Activated naive CD8-positive, alpha-beta T cell (primary cell): ENCODE measurements around the gene TEX13D.

Experiments
- H3K27ac Mint-ChIP-seq: one replicate; pipeline ENCODE4 v1.8.0; 2021; ENCODE audit warnings: mixed read lengths
- H3K27me3 Mint-ChIP-seq: one replicate; pipeline ENCODE4 v1.8.0; 2021; ENCODE audit warnings: mixed read lengths
- H3K36me3 Mint-ChIP-seq: one replicate; pipeline ENCODE4 v1.8.0; 2021; ENCODE audit warnings: mixed read lengths
- H3K4me1 Mint-ChIP-seq: one replicate; pipeline ENCODE4 v1.8.0; 2021; ENCODE audit warnings: low read depth, mixed read lengths
- H3K4me3 Mint-ChIP-seq: one replicate; pipeline ENCODE4 v1.8.0; 2021; ENCODE audit warnings: mild to moderate bottlenecking, mixed read lengths
- H3K9me3 Mint-ChIP-seq: one replicate; pipeline ENCODE4 v1.8.0; 2021; ENCODE audit warnings: low read depth, mixed read lengths

The TEX13D gene

DNA sequence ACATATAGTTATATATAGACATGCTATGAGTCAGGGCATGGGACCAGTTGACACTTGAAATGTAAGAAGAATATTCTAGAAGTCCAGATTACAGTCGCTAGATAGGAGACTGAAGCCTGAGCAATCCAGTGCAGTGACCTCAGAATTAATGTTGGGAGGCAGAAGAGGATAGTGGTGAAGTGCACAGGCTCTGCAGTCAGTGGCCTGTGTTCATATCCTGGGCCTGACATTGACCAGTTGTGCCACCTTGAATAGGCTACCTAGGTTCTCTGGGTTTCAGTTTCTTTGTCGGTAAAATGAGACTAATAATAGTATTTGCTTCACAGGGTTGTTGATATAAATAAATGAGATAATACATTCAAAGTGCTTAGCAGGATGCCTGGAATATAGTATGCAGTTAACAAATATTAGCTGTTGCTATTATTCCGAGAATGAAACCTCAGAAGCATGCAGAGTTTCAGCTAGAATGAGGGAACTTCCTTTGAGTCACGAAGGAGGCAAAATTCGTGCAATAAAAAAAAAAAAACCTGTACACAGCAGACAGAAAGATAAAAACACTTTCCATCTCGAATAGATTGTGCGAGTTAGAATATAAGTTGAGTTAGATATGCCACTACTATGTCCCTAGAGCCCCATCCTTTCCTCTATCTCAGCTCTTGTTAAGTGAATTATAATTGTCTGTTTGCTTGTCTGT, 9.9 kb downstream of the TEX13D start:
- H3K36me3 Mint-ChIP-seq: no peaks in the 10 kb centered on the region
- peaks cover 64% of the 10 kb centered on the region for H3K4me1 Mint-ChIP-seq
- H3K4me3 Mint-ChIP-seq: peak overlapping the region; percentile 61
- no peaks in the 10 kb centered on the region for H3K9me3 Mint-ChIP-seq
- no peaks in the 10 kb centered on the region for H3K27me3 Mint-ChIP-seq
- peak overlapping the region; percentile 94 for H3K27ac Mint-ChIP-seq

DNA sequence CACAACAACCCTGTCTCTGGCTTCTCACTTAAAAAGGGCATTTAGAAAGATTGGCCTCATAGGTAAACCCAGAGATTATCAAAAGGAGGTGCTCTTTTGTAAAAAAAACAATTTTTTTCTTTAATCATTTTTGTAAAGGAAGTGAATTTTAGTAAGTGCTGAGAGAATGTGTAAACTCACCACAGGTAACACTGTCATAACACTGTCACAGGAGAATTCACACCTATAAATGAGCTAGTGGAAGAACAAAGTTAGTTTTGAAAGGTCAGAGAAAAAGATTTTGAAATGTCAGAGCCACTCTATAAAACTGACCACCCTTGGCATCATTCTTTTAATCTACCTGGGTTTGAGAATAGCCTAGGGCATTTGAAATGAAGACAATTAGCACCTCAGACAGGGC, 10.6 kb downstream of the TEX13D start:
- Mint-ChIP-seq H3K4me3 (peak overlapping the region; percentile 61), H3K27ac (peak overlapping the region; percentile 94), H3K27me3 (no peaks in the 10 kb centered on the region), H3K36me3 (no peaks in the 10 kb centered on the region), H3K9me3 (no peaks in the 10 kb centered on the region), H3K4me1 (peaks cover 62% of the 10 kb centered on the region)

DNA sequence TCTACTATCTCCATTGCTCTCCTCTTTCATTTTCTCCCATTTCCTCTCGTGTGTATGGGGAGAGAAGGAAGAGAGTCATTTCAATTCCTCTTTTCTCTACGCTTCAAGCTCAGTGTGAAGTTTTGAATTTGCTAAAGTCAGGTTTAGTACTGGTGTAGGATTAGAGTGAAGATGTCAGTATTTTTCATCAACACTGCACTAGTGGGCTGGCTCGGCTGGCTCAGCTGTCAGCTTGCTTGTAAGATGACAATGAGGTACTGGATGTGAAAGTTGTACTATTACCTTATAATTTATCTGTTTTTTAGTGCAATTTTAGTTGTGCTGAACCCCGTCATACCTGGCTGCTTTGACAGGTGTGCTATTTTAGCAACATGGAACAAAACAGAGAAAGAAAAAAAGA, 11.8 kb downstream of the TEX13D start:
- Mint-ChIP-seq H3K4me1 (peaks cover 63% of the 10 kb centered on the region), H3K9me3 (no peaks in the 10 kb centered on the region), H3K27me3 (no peaks in the 10 kb centered on the region), H3K4me3 (peak overlapping the region; percentile 31), H3K36me3 (no peaks in the 10 kb centered on the region), H3K27ac (peak overlapping the region; percentile 94)

GRCh38 chrX:124346117-124346876, 13.8 kb downstream of the TEX13D start, which contains the start of gene SH2D1A:
Gene SH2D1A (plus strand): TSS chrX:124346563. CDS start chrX:124346643, 80 bp downstream.
- Mint-ChIP-seq H3K36me3 (no peaks in the 10 kb centered on the region), H3K27me3 (no peaks in the 10 kb centered on the region), H3K4me1 (peaks cover 55% of the 10 kb centered on the region), H3K9me3 (no peaks in the 10 kb centered on the region), H3K4me3 (peak within 1 kb of the TSS; percentile 94), H3K27ac (peak within 1 kb of the TSS; percentile 99)

DNA sequence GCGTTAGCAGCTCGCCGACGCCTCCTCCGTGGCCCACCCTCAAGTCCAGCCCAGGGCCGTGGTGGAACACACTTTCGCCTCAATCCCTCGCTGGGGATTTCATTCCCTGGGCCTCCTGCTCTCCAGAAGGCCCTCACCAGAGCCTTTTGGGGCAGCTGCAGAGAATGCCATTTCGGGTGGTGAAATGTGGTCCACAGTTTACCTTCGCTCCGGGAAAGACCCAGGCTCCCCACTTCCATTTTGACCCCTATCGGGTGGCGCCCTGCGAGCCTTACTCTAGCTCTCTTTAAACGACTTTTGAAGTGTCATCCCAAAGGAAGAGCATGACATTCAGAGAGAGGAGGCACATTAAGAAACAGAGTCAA, 14.4 kb downstream of the TEX13D start:
- Mint-ChIP-seq H3K4me3 (peak overlapping the region; percentile 94), H3K36me3 (peaks cover 2% of the 10 kb centered on the region), H3K9me3 (no peaks in the 10 kb centered on the region), H3K27me3 (no peaks in the 10 kb centered on the region), H3K27ac (peak overlapping the region; percentile 99), H3K4me1 (peaks cover 54% of the 10 kb centered on the region)

- H3K4me3 Mint-ChIP-seq: peak overlapping the region; percentile 94
- peak overlapping the region; percentile 99 for H3K27ac Mint-ChIP-seq
- no peaks in the 10 kb centered on the region for H3K27me3 Mint-ChIP-seq
- H3K9me3 Mint-ChIP-seq: no peaks in the 10 kb centered on the region
- peaks cover 51% of the 10 kb centered on the region for H3K4me1 Mint-ChIP-seq
- peaks cover 2% of the 10 kb centered on the region for H3K36me3 Mint-ChIP-seq
These were observed 14.8 kb downstream of the TEX13D start for GRCh38 chrX:124347242-124347641.

GRCh38 chrX:124348182-124348581, 15.7 kb downstream of the TEX13D start:
- Mint-ChIP-seq H3K4me3 (peak overlapping the region; percentile 94), H3K27ac (peak overlapping the region; percentile 99), H3K27me3 (no peaks in the 10 kb centered on the region), H3K36me3 (peaks cover 4% of the 10 kb centered on the region), H3K4me1 (peaks cover 49% of the 10 kb centered on the region), H3K9me3 (no peaks in the 10 kb centered on the region)

DNA sequence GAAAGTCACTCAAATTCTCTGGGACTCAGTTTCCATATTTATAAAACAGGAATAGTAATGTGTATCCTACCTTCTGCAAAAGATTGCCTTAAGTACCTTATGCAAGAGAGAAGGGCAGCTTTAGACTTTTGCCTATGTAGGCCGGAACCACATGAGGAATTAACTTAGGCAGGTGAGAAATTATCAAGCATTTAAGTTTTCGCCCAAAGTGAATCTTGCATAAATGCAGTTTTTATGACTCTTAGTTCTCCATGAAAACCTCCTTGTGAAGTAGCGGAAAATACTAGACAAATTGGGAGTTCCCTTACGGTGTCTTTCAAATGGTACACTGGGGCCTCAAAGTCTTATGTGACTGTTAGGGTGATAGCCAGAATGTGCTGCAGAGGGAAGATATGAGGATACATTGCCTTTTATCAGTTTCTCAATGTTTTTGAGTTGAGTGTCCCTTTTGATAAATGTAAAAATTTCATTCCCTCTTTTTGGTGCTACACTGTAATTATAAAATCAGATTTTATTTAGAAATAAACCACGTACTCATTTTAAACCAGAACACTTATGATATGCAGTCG, 16.5 kb downstream of the TEX13D start:
- Mint-ChIP-seq H3K4me3 (peak overlapping the region; percentile 94), H3K36me3 (peaks cover 4% of the 10 kb centered on the region), H3K9me3 (no peaks in the 10 kb centered on the region), H3K4me1 (peaks cover 46% of the 10 kb centered on the region), H3K27me3 (no peaks in the 10 kb centered on the region), H3K27ac (peak overlapping the region; percentile 99)

GRCh38 chrX:124354648-124355047, 22.2 kb downstream of the TEX13D start:
- H3K27ac Mint-ChIP-seq: peak overlapping the region; percentile 90

DNA sequence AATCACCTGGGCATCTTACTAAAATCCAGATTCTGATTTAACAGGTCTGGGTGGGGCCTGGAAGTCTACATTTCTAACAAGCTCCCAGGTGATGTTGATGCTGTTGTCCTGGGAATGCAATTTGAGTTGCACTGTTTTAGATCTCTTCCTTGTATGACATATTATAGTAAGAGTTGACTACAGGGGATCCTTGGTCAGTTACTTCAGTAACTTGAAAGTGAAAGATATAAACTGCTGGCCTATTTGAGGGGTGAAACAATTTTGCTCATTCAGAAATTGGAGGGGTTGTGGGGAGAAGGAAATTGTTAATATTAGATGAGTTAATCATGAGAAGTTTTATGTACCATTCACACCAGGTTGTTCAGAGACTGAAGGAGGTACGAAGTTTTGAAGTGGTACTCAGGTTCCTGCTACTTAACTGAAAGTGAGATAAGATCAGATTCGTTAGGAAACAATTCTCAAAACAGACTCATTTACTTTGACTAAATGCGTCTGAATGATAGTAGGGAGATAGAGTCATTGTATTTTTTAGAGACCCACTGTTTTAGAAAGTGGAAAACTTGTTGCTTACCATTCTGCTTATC, 26.4 kb downstream of the TEX13D start:
- peak overlapping the region; percentile 84 for H3K4me3 Mint-ChIP-seq

More at GRCh38 chrX:124354648-124355047, 22.2 kb downstream of the TEX13D start:
- H3K9me3 Mint-ChIP-seq: no peaks in the 10 kb centered on the region
- peak overlapping the region; percentile 65 for H3K4me3 Mint-ChIP-seq
- peaks cover 61% of the 10 kb centered on the region for H3K4me1 Mint-ChIP-seq
- no peaks in the 10 kb centered on the region for H3K27me3 Mint-ChIP-seq
- peaks cover 7% of the 10 kb centered on the region for H3K36me3 Mint-ChIP-seq

GRCh38 chrX:124362072-124362471, 29.6 kb downstream of the TEX13D start:
- H3K27ac Mint-ChIP-seq: peak overlapping the region; percentile 80
- H3K4me3 Mint-ChIP-seq: peak overlapping the region; percentile 52
- H3K4me1 Mint-ChIP-seq: peaks cover 51% of the 10 kb centered on the region
- peaks cover 9% of the 10 kb centered on the region for H3K36me3 Mint-ChIP-seq
- H3K9me3 Mint-ChIP-seq: no peaks in the 10 kb centered on the region
- no peaks in the 10 kb centered on the region for H3K27me3 Mint-ChIP-seq

More for the DNA sequence above, 26.4 kb downstream of the TEX13D start:
- Mint-ChIP-seq H3K27me3 (no peaks in the 10 kb centered on the region), H3K4me1 (peaks cover 61% of the 10 kb centered on the region), H3K36me3 (peaks cover 10% of the 10 kb centered on the region), H3K27ac (peak overlapping the region; percentile 94), H3K9me3 (no peaks in the 10 kb centered on the region)

- Mint-ChIP-seq H3K4me1 (peaks cover 49% of the 10 kb centered on the region), H3K27ac (peak overlapping the region; percentile 80), H3K27me3 (no peaks in the 10 kb centered on the region), H3K36me3 (peaks cover 7% of the 10 kb centered on the region), H3K4me3 (peak overlapping the region; percentile 52), H3K9me3 (no peaks in the 10 kb centered on the region)
These were observed 30.3 kb downstream of the TEX13D start for GRCh38 chrX:124362761-124363160.

GRCh38 chrX:124369722-124370121, 37.3 kb downstream of the TEX13D start:
- no peaks in the 10 kb centered on the region for H3K9me3 Mint-ChIP-seq
- H3K36me3 Mint-ChIP-seq: peaks cover 4% of the 10 kb centered on the region
- H3K27ac Mint-ChIP-seq: peak overlapping the region; percentile 52
- peaks cover 29% of the 10 kb centered on the region for H3K4me1 Mint-ChIP-seq
- H3K27me3 Mint-ChIP-seq: no peaks in the 10 kb centered on the region
- no peak overlapping the region for H3K4me3 Mint-ChIP-seq

DNA sequence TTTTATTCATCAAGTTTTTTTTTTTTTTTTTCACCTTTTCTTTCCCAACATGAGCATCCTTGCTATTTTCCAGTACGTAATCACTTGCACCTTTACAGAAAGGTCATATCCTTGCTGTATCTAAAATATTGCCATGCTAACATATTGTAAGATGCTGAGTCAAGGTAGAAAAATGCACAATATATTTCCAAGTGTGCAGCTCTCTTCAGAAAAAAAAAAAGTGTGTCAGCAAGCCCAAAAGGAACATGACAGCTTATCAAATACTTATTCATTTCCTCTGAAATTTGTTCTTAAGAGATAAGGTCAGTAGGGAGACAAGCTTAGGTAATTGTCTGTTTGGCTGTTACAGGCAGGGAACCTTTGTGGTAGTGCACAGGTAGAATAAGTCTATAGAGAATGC, 40.9 kb downstream of the TEX13D start:
- H3K4me3 Mint-ChIP-seq: no peak overlapping the region
- peaks cover 4% of the 10 kb centered on the region for H3K36me3 Mint-ChIP-seq
- H3K27ac Mint-ChIP-seq: no peak overlapping the region
- no peaks in the 10 kb centered on the region for H3K27me3 Mint-ChIP-seq
- H3K9me3 Mint-ChIP-seq: no peaks in the 10 kb centered on the region
- peaks cover 24% of the 10 kb centered on the region for H3K4me1 Mint-ChIP-seq

DNA sequence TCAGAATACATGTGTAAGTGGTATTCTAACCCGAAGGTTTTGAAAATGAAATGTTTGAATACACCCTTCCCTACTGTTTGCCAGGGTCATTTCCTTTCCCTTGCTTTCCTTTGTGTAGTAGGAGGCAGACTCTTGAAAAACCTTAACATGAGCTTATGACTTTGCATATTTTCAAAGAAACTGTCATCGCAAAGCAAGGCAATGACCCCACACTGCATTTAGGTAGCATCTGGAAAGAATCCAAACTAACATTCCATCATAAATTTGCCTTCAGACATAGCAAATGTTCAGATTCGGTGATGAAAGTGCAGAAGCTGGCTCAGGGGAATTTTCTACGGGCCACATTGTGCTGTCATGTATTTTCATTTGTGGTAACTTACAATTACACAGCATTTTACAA, 46.2 kb downstream of the TEX13D start:
- H3K27me3 Mint-ChIP-seq: no peaks in the 10 kb centered on the region
- peak overlapping the region; percentile 34 for H3K27ac Mint-ChIP-seq

More for the DNA sequence above, 46.2 kb downstream of the TEX13D start:
- no peak overlapping the region for H3K4me3 Mint-ChIP-seq
- H3K4me1 Mint-ChIP-seq: peaks cover 18% of the 10 kb centered on the region
- no peaks in the 10 kb centered on the region for H3K9me3 Mint-ChIP-seq
- H3K36me3 Mint-ChIP-seq: peaks cover 6% of the 10 kb centered on the region
